PC-3 (cell line): ENCODE data around the gene BRWD1.

Experiments
- EZH2 ChIP-seq: fragments of 300-600 bp; sonication (generic); IDR thresholded peaks from one replicate; pipeline ENCODE4 v1.6.1; 2017; ENCODE audit warnings: antibody characterized with exemption, mild to moderate bottlenecking, low read length; ENCODE audit not compliant: unreplicated experiment
- EZH2phosphoT487 ChIP-seq: fragments of 300-600 bp; sonication (generic); IDR thresholded peaks from 2 replicates; pipeline ENCODE4 v1.6.1; 2018; ENCODE audit warnings: mild to moderate bottlenecking, antibody characterized with exemption, low read length, borderline replicate concordance
- TF ChIP-seq, protein P1 (sequence below): fragments of 300-600 bp; sonication (generic); conservative IDR thresholded peaks from 2 replicates; pipeline ENCODE4 v1.5.1; 2017; ENCODE audit warnings: antibody characterized with exemption, low read depth, mild to moderate bottlenecking, low read length

- TF ChIP-seq, protein P1, sequence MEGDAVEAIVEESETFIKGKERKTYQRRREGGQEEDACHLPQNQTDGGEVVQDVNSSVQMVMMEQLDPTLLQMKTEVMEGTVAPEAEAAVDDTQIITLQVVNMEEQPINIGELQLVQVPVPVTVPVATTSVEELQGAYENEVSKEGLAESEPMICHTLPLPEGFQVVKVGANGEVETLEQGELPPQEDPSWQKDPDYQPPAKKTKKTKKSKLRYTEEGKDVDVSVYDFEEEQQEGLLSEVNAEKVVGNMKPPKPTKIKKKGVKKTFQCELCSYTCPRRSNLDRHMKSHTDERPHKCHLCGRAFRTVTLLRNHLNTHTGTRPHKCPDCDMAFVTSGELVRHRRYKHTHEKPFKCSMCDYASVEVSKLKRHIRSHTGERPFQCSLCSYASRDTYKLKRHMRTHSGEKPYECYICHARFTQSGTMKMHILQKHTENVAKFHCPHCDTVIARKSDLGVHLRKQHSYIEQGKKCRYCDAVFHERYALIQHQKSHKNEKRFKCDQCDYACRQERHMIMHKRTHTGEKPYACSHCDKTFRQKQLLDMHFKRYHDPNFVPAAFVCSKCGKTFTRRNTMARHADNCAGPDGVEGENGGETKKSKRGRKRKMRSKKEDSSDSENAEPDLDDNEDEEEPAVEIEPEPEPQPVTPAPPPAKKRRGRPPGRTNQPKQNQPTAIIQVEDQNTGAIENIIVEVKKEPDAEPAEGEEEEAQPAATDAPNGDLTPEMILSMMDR, result no peak
- TF ChIP-seq EZH2 (no peak), EZH2phosphoT487 (no peak)
These were observed 16.6 kb upstream of the BRWD1 start for GRCh38 chr21:39330001-39330400.
